ENCODE results near the gene ZNF181. TPM values are rescaled to one million over a fixed set of nuclear protein-coding genes. Genes with fewer than 3 reads are reported as not detected.

Gene ZNF181
- 8.4 and 9.6 TPM in 2 replicates for total RNA-seq

DNA sequence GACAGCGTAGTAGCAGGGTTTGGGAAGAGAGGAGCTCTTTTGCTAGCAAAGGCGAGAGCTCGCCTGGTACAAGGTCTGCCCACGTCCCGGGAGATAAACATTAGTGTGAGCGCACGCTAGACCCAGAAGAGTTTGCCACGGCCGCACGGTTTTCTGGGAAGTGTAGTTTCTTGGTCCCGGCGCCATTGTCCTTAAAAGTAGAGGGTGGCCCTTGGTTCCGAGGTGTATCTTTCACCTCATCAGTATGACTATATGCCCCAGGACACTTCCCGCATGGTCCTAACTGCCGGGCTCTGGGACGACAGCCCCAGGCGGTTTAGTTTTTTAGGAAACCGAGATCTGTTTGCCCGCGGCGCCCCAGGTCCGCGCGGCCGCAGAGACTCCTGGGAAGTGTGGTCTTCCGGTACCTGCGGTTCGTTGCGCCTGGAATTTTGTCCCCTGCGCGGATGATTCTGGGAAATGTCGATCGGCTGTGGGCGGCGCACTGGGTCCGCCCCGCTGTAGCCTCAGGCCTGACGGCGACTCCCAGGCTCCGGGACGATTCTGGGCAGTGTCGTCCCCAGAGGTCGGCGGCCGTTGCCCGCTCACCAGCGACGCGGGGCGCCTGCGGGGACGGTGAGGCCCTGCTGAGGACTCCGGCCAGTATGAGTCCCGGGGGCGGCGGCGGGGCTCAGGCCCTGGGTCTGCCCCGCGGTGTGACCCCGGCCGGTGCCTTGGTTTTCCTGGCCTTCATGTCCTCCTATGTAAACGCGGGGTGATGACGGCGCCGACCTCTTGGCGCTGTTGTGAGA is at the start of gene ZNF181:
TSS of gene ZNF181 (plus strand) at position 498 of the 791 bp plus-strand sequence. CDS start 795 bp downstream, outside the sequence.

DNA sequence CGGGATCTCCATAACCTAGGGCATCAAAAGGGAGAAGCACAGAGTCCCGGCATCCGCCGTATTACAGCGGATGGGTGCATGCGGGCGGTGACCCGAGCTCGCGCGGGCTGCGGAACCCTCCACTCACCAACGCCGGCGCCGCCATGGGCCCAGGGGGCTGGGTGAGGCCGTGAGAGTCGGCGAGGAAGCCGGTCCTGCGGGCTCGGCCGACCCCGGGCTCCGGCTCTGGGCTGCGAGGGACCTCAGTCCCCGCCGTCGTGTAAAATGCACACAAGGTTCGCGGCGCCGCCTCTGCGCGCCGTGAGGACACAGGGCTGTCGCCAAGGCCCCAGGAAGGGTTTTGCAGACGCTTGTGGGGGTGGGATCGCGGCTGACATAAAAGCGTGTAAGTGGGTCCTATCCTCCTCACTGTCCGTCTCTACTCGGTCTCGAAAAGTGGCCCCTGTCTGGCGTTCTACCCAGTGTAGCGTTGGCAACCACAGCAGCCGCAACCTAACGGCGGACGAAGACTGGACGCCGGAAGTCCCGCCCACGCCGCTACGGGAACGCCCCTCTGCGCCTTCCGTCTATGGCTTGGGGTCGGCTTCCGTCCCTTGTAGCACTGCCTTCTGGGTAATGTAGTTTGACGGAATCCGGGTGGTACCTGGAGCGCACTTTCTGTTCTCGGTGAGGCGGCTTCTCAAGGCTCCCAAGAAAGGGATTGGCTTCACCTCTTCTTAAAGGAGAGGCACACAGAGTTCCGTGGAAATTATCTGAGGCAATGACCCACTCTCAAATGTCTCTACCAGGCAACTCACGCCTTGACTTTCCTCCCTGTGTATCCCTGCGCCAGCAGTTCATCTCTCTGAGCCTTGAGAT is 38.9 kb downstream of the ZNF181 start, which contains the start of gene ZNF599:
TSS of gene ZNF599 (minus strand) at position 519 of the 858 bp plus-strand sequence. CDS start at position 145, 374 bp downstream.

Other genes starting within 250 kb of the ZNF181 start
- under 0.01 and 0.20 TPM in 2 replicates for gene SCGB2B2, start 57.1 kb upstream of the ZNF181 start, total RNA-seq
- 13.1 and 13.2 TPM in 2 replicates for gene ZNF302, start 56.6 kb upstream of the ZNF181 start, total RNA-seq
- 4.8 and 5.9 TPM in 2 replicates for gene ZNF599, start 39.0 kb downstream of the ZNF181 start, total RNA-seq
- 2.6 and 2.7 TPM in 2 replicates for gene ZNF30, start 192.7 kb downstream of the ZNF181 start, total RNA-seq
- 3.1 and 3.7 TPM in 2 replicates for gene ZNF792, start 230.0 kb downstream of the ZNF181 start, total RNA-seq

Data from subcutaneous preadipocyte (primary cell).